Stimulated activated CD8-positive, alpha-beta memory T cell treated with anti-CD3 and anti-CD28 coated beads, Interleukin-7, amount 100 ng/mL, for 1 hour (primary cell): ENCODE data around the gene NPEPL1.
"Not testable (repeated sequence)": the region's sequence is repeated elsewhere in the genome, so short reads cannot be mapped to it uniquely, and the experiment has no call there.

Experiments used
- DNase-seq, 2 donors: peaks; one replicate each; pipeline ENCODE4 v3.0.0-alpha.2; 2020; ENCODE audit warnings: low read depth in 2 of 2

Gene NPEPL1

DNA sequence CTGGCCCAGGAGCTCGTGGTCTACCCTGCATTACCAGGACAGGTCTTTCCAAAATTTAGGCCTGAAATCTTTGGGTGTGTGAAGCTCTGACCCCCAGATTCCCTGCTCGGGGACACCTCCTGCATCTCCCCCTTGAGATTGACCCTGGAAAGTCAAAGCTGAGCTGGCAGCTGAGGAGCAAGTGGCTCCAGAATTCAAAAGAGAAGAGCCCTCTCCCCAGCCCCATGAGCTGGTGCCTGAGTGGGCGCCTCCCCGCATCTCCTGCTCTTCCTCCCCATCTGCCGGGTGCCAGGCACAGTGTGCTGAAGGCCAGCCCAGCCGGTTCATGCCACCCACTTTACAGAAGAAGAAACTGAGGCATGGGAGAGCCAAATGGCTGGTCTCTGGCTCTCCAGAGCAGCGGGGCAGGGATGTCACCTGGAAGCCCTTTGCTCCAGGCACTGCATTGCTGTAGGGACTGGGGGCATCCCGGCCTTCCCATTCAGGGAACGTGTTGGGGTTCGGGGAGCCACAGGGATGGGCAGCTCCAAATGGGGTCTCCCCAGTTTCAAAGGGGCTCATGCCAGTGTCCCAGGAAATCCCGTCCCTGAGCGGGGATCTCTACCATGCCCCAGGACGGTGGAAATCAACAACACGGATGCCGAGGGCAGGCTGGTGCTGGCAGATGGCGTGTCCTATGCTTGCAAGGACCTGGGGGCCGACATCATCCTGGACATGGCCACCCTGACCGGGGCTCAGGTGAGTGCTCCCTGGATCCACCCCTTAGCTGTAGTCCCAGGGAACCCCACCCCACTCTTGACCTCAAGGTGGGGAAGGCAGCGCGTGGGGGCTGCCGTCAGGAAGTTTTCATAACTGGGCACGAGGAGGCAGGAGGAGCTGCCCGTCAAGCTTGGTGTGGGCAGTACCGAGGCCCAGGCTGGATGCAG lies 20.5 kb downstream of the NPEPL1 start:
- no peak for DNase-seq

- no peak for DNase-seq
Measured at GRCh38 chr20:58713801-58714339, 21.3 kb downstream of the NPEPL1 start.

DNA sequence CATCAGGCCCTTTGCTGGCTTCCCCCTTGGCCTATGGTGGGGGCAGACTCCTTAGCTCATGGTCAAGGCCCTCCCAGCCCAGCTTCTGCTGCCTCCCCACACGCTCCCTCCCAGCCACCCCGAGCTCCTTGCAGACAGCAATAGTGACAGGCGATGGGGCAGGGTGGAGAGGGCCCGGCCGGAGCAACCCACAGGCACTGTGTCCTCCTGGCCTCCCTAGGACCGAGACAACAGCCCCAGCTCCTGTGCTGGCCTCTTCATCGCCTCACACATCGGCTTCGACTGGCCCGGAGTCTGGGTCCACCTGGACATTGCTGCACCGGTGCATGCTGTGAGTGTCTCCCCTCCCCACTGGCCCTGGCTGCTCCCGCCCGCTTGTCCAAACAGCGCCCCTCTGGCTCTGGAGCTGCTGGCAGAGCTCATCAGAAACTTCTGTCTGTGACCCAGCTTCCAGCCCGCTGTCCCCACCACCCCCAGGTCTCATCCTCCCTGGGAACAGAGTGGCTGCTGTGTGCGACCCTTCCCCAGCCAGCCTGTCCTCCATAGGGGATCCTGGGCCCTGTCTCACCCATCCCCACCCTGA lies 21.8 kb downstream of the NPEPL1 start:
- no peak for DNase-seq

GRCh38 chr20:58714923-58715351 lies 22.3 kb downstream of the NPEPL1 start:
- DNase-seq = no peak

- no peak for DNase-seq
Measured at GRCh38 chr20:58715391-58715800, 22.8 kb downstream of the NPEPL1 start.

GRCh38 chr20:58715801-58716475 lies 23.3 kb downstream of the NPEPL1 start:
- DNase-seq = no peak

GRCh38 chr20:58716476-58717277 lies 24.1 kb downstream of the NPEPL1 start:
- DNase-seq = no peak

DNA sequence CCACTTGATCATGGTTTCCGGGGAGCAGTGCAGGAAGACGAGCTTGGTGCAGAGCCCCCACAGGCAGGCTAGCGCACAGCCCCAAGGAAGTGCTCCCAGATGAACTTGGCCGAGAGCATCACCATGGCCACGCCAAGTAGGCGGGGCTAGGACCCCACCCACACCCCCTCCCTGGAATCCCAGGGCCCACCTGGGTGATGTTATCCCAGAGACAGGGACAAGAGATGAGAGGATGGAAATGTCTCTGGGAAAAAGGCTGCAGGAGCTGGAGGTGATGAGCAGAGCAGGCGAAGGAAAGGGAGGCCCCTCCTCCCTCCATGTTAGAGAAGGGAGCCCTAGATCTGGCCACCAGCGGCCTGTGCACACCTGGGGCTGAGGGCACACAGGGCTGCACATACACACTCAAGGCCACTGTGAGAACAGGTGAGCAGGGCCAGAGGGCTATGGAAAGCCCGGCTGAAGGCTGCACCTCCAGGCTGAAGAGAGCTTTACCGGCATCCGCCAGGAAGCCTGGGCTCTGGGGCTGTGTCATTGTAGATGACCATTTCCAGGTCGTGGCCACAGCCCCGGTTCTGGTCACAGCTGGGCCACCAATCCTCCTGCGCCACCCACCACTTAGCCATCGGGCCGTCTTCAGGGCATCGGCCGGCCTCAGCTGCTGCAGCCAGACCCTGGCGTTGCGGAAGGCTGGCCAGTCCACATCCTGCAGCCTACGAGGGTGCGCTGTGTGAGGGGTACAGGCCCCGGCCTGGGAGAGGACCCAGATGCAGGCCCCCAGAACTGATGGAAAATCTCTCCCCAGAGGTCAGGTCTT lies 24.9 kb downstream of the NPEPL1 start:
- no peak for DNase-seq

- DNase-seq = no peak
Measured at GRCh38 chr20:58718121-58718563, 25.5 kb downstream of the NPEPL1 start.

DNA sequence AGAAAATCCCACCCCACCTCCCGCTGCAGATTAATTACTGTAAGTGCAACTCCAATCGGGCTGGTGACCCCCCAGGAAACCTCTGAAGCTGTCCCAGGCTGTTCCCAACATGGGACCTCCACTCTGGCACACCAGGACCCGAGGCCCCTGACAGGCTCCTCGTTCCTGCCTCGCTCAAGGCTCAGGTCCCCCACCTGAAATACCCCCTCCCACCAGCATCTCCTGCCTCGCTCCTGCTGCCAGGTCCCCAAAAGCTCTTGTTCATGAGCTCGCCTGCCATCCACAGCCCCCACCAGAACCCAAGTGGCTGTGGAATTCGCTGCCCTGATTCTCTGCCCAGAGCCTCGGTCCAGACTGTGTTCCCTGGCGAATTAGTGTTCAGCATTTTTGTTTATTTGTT lies 26.1 kb downstream of the NPEPL1 start:
- DNase-seq = no peak

DNA sequence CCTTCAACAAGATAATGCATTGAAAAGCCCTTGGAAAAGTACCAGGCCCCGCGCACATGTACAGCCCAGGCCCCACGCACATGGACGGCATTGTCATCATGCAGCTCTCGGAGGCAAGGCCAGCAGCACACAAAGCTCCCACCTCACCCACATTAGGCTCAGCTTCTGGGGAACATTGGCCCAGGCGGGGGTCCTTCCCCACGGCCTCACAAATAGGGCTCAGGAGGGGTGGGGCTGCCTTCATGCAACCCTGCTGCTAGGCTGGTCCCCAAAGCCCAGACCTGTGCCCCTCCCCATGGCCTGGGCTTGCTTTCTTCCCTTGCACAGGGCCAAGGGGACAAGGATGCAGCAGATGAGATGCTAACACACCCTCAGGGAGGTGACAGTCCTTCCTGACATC lies 26.7 kb downstream of the NPEPL1 start:
- DNase-seq = no peak

GRCh38 chr20:58719971-58720371 lies 27.4 kb downstream of the NPEPL1 start:
- no peak for DNase-seq

DNA sequence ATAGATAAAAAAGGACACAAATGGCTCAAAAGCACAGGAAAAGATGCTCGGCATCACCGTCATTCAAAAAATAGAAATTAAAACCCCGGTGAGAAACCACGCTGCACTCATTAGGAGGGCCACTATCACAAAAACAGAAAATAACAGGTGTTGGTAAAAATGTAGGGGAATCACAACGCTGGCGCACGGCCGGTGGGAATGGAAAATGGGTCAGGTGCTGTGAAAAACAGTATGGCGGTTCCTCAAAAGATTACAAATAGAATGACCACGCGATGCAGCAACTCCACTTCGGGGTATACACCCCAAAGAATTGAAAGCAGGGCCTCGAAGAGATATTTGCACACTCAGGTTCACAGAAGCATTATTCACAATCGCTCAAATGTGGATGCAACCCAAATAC lies 28.3 kb downstream of the NPEPL1 start:
- DNase-seq = no peak

DNA sequence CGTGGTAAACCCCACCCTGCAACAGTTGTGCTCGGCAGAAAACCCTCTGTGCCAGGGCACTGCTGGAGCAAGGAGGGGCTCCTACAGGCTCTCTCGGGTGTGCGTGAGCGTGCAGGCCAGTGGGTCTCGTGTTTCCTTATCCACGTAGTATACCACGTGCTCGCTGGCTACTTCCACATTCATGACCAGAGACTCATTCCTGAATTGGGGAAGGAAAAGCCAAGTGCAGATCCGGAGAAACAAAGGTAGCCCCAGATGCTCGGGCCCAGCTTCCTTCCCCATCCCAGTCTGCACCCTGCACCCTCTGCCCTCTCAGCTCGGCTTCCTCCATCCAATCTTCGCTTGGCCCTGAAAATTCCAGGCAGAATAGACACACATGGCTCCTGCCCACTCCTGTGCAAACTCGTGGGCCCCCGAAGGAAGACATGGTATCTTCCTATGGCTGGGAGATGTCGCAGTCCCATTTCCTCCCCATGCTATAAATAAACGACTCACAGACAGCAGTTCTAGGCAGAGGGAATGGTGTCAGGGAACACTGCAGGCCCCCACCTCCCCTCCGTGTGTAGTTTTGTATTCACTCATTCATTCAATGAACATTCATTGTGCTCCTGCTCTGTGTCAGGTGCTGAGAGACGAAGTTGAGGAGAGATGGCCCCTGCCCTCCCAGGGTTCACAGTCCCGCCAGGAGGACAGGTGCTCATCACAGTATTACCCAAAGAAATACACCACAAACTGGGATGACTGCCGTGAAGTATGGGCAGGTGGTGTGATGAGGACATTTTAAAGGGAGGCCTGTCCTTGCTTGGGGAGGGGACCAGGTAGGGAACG lies 29.6 kb downstream of the NPEPL1 start:
- DNase-seq = no peak

DNA sequence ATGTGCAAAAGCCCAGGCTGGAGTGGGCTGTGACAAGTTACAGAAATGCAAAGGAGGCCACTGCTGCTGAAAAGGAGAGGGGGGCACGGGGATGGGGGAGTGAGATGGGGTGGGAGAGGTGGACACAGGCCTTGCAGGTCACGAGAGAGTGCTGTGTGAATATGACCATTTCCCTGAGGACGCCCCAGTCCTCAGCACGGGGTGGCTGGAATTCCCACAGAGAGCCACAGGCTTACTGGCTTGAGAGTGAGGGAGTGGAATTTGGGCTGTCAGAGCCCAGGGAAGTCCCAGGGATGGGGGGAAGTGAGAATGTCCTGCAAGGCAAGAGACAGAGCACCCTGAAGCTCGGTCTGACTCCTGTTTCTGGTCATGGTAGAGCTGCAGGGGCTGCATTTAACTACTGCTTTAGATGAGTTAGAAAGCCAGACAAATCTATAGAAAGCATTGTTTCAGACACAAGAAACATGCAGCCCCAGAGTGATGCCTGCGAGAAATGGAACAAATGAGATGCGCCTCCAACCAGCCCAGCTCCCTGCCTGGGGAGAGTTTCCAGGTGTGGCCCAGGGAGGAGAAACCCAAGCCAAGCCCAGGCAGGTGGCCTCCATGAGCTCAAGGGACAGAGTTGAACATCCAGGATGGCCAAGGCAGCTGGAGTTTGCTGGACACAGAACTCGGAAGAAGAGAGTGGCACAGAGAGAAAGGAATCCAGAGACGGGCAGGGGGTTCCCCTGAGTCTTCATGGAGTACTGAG lies 30.5 kb downstream of the NPEPL1 start:
- DNase-seq = no peak

- DNase-seq = no peak
Measured at GRCh38 chr20:58723628-58723984, 31.0 kb downstream of the NPEPL1 start.

- not testable (repeated sequence) for DNase-seq
Measured at GRCh38 chr20:58726156-58726555, 33.6 kb downstream of the NPEPL1 start.

DNA sequence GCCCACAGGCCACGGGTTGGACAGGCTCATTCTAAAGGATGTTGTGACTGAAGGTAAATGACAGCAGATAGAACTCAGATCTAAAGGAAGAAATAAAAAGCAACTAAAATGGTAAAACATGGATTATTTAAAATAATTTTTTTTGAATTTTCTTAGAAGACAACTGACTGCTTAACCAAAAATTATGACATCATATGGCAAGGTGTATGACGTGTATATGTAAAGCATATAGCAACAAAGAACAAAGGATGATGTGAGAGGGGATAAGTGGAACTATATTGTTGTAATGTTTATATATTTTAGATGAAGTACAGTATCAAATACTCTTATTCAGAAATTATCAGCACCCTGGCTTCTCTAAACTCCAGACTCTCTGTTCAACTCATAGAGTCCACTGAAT lies 38.6 kb downstream of the NPEPL1 start:
- DNase-seq = no peak

- DNase-seq = no peak
Measured at GRCh38 chr20:58737198-58737597, 44.6 kb downstream of the NPEPL1 start.
